Activated gamma-delta T cell treated with Interleukin-2 at 50 U/mL for 16 hours (primary cell): ENCODE results near the gene NEK7.
"Not testable (repeated sequence)": the region's sequence is repeated elsewhere in the genome, so short reads cannot be mapped to it uniquely, and the experiment has no call there.

ENCODE experiments used
- DNase-seq: peaks from one replicate; pipeline ENCODE4 v3.0.0-alpha.2; 2020

NEK7 gene

DNA sequence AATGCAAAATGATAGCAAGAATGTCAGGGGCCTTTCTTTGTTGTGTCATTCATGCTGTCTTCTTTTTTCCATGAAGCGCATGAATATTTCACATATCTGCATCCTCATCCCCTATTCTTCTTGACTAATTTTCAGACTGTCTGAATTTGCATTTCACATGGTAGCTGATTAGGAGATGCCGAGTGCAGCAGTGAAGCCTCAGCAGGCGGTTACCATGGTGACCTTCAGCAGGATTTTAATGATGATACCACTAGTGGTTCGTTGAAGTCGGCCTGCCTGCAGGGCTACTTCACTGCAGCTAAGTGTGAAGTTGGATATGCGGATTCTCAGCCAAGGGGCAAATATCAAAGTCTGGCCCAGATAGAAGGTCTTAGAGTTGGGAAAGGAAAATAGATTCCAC, 141.8 kb downstream of the NEK7 start:
- no peak for DNase-seq

DNA sequence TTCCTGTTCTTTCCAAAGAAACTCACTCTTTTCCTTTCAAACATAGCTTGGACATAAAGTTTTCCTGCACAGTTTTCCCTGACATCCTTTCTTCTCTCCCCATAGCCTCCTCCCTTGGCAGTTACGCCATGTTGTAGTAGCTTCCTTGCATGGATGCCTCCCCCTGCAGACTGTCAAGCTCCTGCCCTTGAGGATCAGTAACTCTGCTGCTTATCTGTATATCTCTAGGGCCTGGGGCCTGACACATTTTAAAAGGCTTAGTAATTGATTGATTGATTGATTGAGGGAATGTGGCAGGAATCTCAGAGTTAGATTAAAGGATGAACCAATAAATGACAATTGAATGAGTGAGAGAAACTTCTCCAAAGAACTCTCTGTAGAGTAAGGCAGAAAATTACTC, 143.7 kb downstream of the NEK7 start:
- no peak for DNase-seq

DNA sequence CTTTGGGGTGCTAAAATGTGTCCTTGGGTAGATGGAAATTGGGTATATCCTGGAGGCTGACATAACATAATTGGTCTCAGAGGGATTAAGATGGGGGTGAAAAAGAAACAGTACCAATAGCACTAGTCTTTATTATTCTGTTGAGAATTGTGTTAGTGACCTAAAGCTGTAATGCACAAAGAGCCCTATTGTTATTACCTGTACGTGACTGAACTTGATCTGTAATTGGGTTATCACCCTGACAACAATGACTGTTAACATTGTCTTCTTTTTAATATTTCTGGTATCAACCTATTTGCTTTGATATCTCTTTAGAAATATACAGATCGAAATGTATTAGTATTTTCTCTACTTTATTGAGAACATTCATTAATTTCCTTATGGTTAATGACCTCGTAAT, 147.6 kb downstream of the NEK7 start:
- no peak for DNase-seq

DNA sequence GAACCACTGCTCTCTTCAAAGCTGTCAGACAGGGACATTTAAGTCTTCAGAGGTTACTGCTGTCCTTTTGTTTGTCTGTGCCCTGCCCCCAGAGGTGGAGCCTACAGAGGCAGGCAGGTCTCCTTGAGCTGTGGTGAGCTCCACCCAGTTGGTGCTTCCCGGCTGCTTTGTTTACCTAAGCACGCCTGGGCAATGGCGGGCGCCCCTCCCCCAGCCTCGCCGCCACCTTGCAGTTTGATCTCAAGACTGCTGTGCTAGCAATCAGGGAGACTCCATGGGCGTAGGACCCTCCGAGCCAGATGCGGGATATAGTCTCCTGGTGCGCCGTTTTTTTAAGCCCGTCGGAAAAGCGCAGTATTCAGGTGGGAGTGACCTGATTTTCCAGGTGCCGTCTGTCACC, 158.0 kb downstream of the NEK7 start:
- not testable (repeated sequence) for DNase-seq

DNA sequence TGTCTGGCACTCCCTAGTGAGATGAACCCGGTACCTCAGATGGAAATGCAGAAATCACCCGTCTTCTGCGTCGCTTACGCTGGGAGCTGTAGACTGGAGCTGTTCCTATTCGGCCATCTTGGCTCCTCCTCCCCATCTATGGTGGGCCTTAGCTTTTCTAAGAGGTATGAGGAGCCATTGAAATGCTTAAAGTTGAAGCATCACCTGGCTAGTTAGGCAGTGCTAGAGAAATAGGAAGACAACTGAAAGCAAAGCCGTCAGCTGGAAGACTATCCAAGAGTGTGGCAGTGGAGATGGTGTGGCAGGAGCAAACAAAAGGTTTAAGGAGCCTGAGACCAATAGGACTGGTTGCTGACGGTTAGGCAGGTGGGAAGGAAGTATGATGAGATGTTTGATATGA, 158.5 kb downstream of the NEK7 start:
- not testable (repeated sequence) for DNase-seq

DNA sequence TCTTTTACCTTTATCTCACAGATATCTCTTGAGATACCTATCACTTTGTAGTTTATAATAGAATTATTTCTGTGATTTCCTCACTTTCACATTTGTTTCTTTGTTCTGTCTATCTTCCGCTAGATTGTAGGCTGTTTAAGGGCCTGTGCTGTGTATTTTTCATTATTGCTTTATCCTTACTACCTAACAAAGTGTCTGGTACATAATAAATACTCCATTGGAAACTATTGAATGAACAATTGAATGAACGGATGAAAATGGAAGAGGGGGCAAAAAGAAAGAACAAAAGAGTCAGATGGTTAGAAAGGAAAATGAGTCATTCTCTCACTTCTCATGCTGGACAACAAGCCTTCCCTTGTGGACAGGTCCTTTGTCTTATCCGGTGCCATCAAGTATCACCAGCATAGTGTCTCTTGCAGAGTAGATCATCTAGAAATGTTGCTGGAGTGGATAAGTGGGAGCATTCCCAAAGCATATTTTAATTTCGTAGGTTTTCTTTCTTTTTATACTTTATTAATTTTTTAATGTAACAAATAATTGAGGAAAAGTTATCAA, 159.8 kb downstream of the NEK7 start:
- no peak for DNase-seq

DNA sequence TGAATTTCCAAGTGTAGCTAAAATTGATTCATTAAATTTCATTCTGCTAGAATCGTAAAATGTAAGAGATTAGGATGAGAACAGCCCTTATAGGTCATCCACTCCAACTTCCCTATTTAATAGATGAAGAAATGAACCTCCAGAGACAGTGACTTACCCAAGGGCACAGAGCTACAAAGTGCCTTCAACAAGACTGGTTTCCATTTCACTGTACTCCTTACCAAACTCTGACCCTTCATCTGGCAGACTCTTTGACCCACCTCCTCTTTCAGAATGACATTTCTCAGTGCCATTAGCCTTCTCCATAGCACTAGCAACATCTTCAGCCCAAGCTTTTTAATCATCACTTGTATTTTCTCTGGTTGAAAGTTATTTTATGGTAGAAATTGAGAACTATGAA, 161.3 kb downstream of the NEK7 start:
- DNase-seq, result no peak

DNA sequence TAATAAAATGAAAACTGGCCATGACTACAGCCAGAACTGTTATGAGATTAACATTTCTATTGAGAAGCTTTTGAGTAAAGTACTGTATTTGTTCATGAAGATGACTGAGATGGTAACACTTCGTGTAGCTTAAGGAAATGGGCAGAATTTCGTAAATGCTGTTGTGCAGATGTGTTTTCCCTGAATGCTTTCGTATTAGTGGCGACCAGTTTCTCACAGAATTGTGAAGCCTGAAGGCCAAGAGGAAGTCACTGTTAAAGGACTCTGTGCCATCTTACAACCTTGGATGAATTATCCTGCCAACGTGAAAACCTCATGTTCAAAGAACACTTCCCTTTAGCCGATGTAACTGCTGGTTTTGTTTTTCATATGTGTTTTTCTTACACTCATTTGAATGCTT, 164.0 kb downstream of the NEK7 start:
- no peak for DNase-seq

DNA sequence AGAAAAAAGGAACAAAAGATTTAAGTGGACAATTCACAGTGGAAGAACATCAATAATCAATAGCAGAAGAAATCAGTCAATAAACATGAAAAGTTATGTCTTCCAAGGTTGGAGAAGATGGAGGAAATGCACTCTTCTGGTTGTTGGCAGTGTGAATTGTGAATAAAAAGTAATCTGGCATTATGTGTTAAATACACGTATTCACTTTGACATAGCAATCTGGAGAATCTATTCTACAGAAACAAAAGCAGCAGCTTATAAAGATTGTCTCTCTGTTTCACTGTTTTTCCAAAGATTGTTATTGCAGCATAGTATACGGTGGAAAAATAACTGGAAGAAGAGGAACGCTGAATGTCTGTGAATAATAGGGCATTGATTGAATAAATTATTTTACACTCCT, 169.4 kb downstream of the NEK7 start:
- DNase-seq, result no peak

DNA sequence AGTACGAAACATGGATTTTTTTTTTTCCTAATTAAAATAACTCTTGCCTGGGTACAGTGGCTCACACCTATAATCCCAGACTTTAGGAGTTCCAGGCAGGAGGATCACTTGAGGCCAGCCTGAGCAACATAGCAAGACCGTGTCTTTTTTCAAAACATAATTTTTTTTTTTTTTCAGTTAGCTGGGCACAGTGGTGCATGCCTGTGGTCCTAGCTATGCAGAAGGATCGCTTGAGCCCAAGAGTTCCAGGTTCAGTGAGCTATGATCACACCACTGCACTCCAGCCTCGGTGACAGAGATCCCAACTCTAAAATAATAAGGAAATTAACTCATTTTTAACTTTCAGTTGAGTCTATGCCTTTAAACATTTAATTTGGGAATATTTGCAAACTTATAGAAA, 170.1 kb downstream of the NEK7 start:
- no peak for DNase-seq

DNA sequence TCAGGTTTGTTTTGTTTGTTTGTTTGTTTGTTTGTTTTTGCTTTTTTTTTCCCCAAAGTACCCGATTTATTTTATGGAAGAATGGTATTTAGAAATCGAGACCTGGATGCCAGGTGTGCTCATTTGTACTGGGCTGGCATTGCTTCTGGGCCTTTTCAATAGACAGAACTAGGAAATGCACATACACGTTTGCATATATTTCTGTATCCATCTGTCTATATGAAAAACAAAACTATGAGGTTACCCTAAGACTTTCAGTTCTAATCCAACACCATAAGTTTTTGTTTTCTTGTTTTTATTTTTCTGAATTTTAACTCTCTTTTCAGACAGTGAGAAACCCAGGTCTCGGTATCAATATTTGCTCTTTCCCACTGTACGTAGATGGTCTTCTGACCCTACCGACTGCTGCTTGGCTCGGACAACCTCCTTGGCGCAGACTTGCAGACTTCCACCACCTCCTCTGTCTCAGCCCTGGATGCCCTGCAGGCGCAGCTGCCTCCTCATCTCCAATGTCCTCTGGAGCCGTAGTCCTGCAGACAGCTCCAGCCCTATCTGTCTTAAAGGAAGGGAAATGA, 171.7 kb downstream of the NEK7 start:
- no peak for DNase-seq

DNA sequence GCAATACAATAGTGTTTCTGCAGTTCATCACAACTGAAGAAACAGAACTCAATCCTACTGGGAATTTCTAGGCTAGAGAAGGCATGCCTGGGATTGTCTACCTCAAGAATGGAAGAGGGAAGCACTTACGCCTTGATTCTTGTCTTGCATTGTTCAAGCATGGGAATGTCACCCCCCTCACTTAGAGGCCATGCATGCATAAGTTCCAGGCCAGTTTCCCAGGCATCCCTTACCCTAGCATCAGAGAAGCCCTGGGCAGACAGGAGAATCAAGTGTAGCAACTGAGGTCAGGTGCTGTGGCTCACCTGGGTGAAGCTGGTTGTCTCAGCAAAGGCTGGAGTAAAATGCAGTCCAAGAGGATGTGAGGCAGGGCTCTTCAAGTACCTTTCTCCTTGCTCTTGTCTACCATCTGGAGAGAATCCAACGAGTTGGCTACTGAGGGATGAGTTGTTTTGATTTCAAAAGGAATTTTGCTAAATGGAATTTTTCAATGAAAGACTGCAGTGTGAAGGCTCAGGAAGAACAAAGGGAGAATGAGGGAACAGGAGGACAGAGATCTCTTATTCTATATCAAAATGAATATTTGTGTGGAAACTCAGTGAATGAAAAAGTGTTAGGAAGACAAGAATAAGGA, 174.3 kb downstream of the NEK7 start:
- no peak for DNase-seq

DNA sequence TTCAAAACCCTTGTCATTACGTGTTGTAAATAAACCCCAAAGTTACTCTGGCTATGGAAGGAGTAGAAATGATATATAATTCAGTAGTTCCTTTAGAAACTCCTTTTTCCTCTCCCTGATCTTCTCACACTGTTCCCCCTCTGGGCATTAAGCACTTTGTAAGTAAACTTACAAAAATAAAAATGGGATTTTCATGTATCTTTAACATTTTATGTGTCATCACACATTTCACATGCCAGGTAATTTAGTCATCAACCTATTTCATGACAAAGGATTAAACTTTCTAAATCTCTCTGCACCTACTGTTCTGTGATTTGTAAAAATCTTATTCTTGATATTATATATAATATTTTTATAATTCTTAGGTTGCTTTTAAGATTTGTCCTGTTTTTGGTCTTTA, 176.9 kb downstream of the NEK7 start:
- no peak for DNase-seq

DNA sequence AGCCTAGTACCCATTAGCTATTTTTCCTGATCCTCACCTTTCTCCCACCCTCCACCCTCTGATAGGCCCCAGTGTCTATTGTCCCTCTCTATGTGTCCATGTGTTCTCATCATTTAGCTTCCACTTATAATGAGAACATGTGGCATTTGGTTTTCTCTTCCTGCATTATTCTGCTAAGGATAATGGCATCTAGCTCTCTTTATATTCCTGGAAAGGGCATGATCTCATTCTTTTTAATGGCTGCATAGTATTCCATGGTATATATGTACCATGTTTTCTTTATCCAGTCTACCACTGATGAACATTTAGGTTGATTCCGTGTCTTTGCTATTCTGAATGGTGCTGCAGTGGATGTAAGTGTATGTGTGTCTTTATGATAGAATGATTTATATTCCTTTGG, 178.9 kb downstream of the NEK7 start:
- DNase-seq, result no peak

DNA sequence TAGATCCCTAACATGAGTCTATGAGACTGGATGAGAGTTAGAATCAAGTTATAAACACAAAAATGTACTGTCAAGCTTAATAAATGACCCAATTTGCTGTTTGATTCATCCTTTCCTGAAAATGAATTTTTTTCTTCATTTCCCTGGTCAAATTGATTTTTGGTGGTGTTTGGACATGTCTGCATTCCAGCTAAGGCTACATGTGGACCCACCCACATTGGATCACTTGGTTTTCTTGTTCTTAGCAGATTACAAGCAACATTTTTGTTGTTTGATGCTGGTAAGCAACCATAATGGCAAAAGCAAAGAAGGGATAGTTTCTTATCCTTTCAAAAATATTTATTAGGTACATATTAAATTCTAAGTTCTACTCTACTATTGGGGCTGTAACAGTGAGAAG, 181.1 kb downstream of the NEK7 start:
- no peak for DNase-seq

DNA sequence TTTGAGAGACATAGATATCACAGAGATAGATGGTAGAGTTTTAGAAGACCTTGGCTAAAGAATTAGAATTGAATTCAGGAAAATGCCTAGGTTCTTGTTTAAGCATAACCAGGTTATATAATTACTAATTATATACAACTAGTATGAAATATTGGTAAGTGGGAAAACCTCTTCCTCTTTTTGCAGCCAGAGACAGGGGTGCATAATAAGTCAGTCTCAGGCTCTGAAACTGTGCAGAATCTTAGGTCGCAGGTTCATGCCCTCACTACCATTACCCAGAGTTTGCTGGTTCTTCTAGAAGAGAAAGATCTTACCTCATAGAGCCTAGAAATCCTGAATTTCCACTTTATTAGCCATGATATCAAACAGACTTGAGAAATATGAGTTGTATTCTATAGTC, 183.3 kb downstream of the NEK7 start:
- no peak for DNase-seq

DNA sequence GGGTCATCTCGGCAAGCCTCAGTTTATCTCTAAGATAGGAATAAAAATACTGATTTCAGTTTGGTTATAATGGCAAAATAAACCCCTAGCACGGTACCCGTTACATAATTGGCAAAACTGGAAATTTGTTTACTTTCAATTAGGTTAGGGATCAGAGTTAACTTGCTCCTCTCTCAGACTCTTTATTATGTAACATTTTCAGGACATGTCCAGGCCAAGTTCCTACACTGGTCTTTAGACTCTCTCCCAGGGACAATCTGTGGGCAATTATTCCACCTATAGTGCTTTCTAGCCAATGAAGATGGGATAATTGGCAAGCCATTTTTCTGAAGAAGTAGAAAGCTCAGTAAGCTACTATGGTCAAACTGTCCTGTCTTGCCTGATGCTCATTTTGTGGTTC, 189.4 kb downstream of the NEK7 start:
- no peak for DNase-seq

DNA sequence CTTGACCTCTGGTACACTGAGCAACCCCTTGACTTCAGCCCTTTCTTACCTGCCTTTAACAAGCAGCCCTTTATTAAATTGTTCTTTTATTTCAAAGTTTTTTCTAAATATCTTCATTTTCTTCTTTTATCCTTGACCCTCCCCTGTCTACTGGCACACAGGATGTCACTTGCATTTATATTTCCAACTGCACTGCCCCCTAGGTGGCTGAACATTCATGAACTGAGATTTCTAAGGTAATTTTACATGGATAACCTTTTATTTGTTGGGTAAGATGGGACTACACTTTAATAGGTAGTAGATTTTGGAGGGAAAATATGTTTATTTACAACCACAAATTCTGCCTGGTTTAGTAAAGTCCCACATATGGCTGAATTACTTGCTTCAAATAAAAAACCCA, 193.7 kb downstream of the NEK7 start:
- DNase-seq, result no peak

DNA sequence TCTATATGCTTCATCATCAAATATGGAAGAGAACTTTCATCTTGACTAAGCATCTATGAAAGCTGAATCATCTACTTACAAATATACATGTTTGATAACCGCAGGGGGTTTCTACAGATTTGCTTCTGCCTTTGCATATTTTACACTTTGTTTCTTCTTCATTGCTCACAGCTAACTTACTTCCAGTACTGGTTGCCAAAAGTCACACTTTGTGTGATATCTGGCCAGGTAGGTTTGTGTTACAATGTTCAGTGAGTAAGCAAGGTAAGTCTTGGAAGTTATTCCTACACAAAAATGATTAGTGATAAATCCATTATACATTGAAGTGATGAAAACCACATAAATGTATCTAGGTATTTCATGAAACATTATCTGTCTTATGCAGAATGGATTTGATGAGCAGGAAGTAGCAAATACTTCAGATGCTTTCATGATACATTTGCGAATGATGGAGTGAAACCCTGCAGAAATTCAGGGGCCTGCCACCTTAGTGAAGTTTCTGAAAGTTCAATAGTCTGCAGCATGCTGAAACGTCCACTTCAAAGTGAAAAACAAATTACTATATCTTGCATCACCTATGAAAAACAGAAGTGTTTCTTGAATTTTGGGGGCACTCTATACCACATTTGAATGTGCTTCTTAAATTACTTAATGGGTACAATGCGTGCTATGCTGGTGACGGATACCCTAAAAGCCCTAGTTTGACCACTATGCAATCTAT, 196.3 kb downstream of the NEK7 start:
- DNase-seq, result no peak

DNA sequence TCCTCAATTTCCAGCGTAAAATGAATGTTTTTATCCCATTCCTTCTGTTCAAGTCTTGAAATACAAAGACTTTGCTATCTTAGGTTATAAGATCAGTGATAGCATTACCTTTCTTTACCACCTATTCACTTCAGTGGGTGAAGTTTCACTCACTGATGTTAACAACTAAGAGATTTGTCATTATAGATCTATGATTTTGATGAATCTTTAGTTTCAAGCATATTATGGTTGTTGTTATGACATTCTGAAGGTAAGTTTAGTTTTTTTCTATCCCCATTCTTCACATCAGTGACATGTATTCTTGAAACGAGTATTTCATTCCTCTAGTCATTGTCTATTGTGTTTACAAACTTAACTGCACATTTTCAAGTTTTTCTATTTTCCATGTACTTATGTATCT, 201.1 kb downstream of the NEK7 start:
- no peak for DNase-seq

DNA sequence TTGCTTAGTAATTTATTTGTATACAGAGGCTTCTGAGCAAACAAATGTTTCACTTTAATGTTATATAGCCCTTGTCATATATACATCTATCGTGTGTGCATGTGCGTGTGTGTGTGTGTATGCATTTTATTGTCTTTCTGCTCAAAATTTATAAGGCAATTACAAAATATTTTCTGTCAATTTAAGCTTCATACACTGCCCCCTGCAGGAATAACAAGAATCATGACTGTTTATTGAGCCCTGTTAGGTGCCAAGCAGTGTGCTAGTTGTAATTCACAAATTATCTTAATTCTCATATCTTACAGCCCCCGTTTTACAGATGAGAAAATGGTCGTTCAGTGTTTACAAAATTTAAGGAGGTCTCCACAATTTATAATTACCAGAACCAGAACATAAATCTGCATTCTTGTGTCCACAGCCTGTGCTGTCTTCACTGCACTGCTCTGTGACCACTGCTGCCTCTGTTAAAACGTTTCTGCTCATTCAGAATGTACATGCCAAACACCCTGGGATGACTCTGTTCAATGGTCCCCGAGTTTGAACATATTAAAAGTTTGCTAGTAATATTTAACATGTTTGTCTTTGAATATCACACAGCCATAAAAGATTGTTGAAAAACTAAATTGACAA, 202.3 kb downstream of the NEK7 start:
- DNase-seq, result no peak

DNA sequence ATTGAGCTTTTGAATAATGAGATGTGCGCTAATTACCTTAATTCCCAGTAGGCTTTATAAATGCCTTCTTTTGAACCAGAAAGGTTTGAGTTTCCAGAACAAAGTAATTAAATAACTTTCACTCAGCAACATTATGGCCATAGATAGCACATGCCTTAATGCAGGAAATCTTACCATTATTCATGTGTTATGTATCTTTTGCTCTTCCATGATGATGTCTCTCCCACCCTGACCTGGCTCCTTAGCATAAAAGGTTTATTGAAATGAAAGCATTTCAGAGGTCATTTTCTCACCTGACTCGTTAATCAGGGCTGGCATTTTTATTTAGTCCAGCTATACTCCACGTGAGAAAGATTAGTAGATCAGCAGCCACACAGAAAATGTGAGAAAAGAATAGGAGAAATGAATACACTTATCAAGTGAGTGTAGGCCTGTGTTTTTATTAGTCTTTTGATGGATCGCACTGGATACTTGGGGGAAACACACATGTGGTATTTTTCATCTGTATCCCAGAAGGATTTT, 203.5 kb downstream of the NEK7 start:
- DNase-seq, result no peak

DNA sequence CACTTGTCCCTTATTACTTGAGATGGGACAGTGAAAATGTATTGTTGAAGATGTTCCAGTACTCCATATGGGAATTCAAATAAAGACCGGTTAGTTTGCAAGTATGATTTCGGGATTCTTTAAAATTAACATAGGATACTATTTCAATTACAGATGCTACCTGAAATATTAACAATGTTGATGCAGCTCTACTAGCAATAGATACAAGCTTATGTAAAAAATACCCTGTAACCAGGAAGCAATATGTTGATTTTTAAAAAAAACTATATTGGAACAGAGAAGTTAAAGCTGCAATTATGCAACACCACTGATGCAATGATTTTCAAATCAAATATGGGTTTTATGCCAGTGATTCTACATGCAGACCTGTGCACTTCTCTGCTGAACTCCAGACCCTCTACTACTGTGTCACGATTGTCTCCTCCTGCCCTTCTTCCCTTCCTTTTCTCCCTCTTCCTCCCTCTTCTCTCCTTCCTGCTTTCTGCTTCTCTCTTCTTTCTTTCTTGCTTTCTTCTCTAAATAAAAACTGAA, 204.5 kb downstream of the NEK7 start:
- no peak for DNase-seq
